PC-3 (cell line): ENCODE measurements around the gene MMRN1. TPM values are rescaled to one million over a fixed set of nuclear protein-coding genes. Genes with fewer than 3 reads are reported as not detected.

ENCODE experiments used
- ATAC-seq: fragments of 200-7000 bp; cut with Tn5 transposase; 2 replicates; pipeline ENCODE4 v1.9.1; 2020; ENCODE audit warnings: mild to moderate bottlenecking, moderate library complexity
- BruUV-seq: library from RNA; stranded (reverse); fragments of 400-500 nt; replicated peaks from 2 replicates; lab custom pipeline; 2021; lab: Mats Ljungman, UMichigan
- CTCF ChIA-PET: fragments of 300-600 bp; sonication (Branson Sonifier 250); formaldehyde crosslinking; loops from one replicate; lab custom pipeline; 2022; ENCODE audit warnings: antibody characterized with exemption; lab: Charles Lee
- POLR2A ChIA-PET: fragments of 300-600 bp; sonication (Branson Sonifier 250); formaldehyde crosslinking; loops from one replicate; lab custom pipeline; 2022; ENCODE audit warnings: antibody characterized with exemption; ENCODE audit not compliant: unreplicated experiment; lab: Charles Lee
- DNase-seq: peaks from one replicate; pipeline ENCODE4 v3.0.0-alpha.2; 2015
- H2AFZ ChIP-seq: fragments of 300-600 bp; sonication (generic); 2 replicates; pipeline ENCODE4 v1.6.0; 2016; ENCODE audit warnings: antibody characterized with exemption, low read length
- H3F3A ChIP-seq: fragments of 300-600 bp; sonication (generic); one replicate; pipeline ENCODE4 v1.6.0; 2017; ENCODE audit warnings: antibody characterized with exemption, low read length, control low read depth, mild to moderate bottlenecking; ENCODE audit not compliant: unreplicated experiment
- H3K27ac ChIP-seq: fragments of 300-600 bp; sonication (generic); 2 replicates; pipeline ENCODE4 v1.5.1; 2016; ENCODE audit warnings: mild to moderate bottlenecking, low read length
- H3K27me3 ChIP-seq: fragments of 300-600 bp; sonication (generic); 2 replicates; pipeline ENCODE4 v1.6.1; 2016; ENCODE audit warnings: low read length, mixed read lengths
- H3K36me3 ChIP-seq: fragments of 300-600 bp; sonication (generic); 2 replicates; pipeline ENCODE4 v1.6.1; 2016; ENCODE audit warnings: low read depth, mixed run types, low read length, mixed read lengths
- H3K4me1 ChIP-seq: fragments of 300-600 bp; sonication (generic); 2 replicates; pipeline ENCODE4 v1.5.1; 2016; ENCODE audit warnings: low read length; ENCODE audit not compliant: insufficient read depth
- H3K4me2 ChIP-seq: fragments of 300-600 bp; sonication (generic); 2 replicates; pipeline ENCODE4 v1.6.0; 2016; ENCODE audit warnings: low read length
- H3K4me3 ChIP-seq: fragments of 300-600 bp; sonication (generic); 2 replicates; pipeline ENCODE4 v1.5.1; 2016; ENCODE audit warnings: mild to moderate bottlenecking, low read length, mixed read lengths
- H3K79me2 ChIP-seq: fragments of 300-600 bp; sonication (generic); 2 replicates; pipeline ENCODE4 v1.6.1; 2017; ENCODE audit warnings: low read length, mixed read lengths
- H3K9ac ChIP-seq: fragments of 300-600 bp; sonication (generic); 2 replicates; pipeline ENCODE4 v1.6.0; 2016; ENCODE audit warnings: mild to moderate bottlenecking, low read length
- H3K9me2 ChIP-seq: fragments of 300-600 bp; sonication (generic); replicated peaks from 2 replicates; pipeline ENCODE4 v1.6.1; 2016; ENCODE audit warnings: mixed run types, low read length, mixed read lengths
- H3K9me3 ChIP-seq: fragments of 300-600 bp; sonication (generic); 2 replicates; pipeline ENCODE4 v1.6.1; 2016; ENCODE audit warnings: low read length, mixed read lengths
- H4K20me1 ChIP-seq: fragments of 300-600 bp; sonication (generic); 2 replicates; pipeline ENCODE4 v1.6.1; 2016; ENCODE audit warnings: low read length, mixed read lengths
- EZH2 ChIP-seq: fragments of 300-600 bp; sonication (generic); IDR thresholded peaks from one replicate; pipeline ENCODE4 v1.6.1; 2017; ENCODE audit warnings: antibody characterized with exemption, mild to moderate bottlenecking, low read length; ENCODE audit not compliant: unreplicated experiment
- EZH2phosphoT487 ChIP-seq: fragments of 300-600 bp; sonication (generic); IDR thresholded peaks from 2 replicates; pipeline ENCODE4 v1.6.1; 2018; ENCODE audit warnings: mild to moderate bottlenecking, antibody characterized with exemption, low read length, borderline replicate concordance
- intact Hi-C: fragments of 100-400 bp; cut with micrococcal nuclease; formaldehyde crosslinking; loops from 2 replicates; pipeline ENCODE4 v1.9.0; 2023
- total RNA-seq: library from RNA; depleted of rRNA; stranded (reverse); fragments of >200 nt; gene quantifications from 2 replicates; pipeline ENCODE4 v1.2.3, GENCODE V29; 2014
- TF ChIP-seq, protein P1 (sequence below): fragments of 300-600 bp; sonication (generic); conservative IDR thresholded peaks from 2 replicates; pipeline ENCODE4 v1.5.1; 2017; ENCODE audit warnings: antibody characterized with exemption, low read depth, mild to moderate bottlenecking, low read length

Gene MMRN1
- total RNA-seq, 1 experiment from 2014 or later, result 0.73 TPM

DNA sequence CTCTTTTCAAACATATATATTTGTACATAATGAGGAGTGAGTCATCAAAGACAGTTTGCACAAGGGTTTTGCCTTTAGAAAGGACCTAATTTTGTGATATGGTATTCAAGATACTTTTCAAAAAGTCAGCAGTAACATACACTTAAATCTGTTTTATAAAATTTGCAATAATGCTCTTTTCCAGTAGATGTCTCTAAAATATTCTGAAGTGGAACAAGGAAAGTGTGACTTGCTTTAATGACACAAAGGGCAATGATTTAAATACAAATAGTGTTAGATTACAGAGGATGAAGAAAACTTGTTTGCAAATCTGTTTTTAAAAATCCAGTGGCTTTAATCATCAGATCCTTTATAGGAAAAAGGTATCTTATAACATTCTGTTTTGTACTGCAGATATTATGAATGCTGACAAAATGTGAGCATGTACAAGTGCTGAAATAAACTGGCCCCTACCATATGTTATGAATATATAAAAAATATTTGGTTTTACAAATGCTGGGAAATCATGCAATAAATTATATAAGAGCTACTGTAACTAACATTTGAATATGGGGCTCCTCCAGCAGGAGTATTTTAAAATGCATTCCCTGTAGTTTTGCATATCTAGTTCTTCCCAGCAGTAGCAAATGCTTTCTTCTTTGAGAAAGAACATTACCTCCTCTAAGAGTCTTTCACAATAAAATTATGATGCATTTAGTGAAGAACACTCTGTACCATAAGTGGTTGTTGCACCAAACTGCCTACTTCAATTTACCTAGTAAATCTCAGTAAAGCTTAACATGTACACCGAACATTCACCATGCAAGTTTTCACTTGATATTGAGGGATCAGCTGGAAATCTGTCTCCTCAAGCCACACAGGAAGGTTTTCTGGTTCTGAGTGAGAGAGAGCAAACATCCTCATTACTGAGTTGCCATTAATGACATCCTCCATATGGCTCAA, 20.2 kb downstream of the MMRN1 start:
- Histone ChIP-seq H3K27ac (no peak overlapping the region), H3F3A (no peaks in the 10 kb centered on the region), H4K20me1 (no peaks in the 10 kb centered on the region), H3K27me3 (peaks cover 41% of the 10 kb centered on the region), H3K4me1 (no peaks in the 10 kb centered on the region), H3K36me3 (no peaks in the 10 kb centered on the region), H3K79me2 (no peaks in the 10 kb centered on the region), H2AFZ (no peak overlapping the region), H3K4me3 (no peak overlapping the region), H3K9me2 (no peaks in the 10 kb centered on the region), H3K4me2 (no peak overlapping the region), H3K9me3 (no peaks in the 10 kb centered on the region), H3K9ac (no peak overlapping the region)
- CTCF ChIA-PET, result no interaction called here
- DNase-seq, result peak; percentile 13
- POLR2A ChIA-PET, result interaction anchor here (0.7 kb wide), 1 partner anchor 306 kb away, joined by 4 read pairs; no protein-coding TSS in a partner anchor
- TF ChIP-seq EZH2 (no peak), EZH2phosphoT487 (no peak)
- TF ChIP-seq, protein P1, sequence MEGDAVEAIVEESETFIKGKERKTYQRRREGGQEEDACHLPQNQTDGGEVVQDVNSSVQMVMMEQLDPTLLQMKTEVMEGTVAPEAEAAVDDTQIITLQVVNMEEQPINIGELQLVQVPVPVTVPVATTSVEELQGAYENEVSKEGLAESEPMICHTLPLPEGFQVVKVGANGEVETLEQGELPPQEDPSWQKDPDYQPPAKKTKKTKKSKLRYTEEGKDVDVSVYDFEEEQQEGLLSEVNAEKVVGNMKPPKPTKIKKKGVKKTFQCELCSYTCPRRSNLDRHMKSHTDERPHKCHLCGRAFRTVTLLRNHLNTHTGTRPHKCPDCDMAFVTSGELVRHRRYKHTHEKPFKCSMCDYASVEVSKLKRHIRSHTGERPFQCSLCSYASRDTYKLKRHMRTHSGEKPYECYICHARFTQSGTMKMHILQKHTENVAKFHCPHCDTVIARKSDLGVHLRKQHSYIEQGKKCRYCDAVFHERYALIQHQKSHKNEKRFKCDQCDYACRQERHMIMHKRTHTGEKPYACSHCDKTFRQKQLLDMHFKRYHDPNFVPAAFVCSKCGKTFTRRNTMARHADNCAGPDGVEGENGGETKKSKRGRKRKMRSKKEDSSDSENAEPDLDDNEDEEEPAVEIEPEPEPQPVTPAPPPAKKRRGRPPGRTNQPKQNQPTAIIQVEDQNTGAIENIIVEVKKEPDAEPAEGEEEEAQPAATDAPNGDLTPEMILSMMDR, result peak; percentile 46; the same call in 1 of the 2 replicates
- ATAC-seq, result no peak
- no TSS peak for BruUV-seq
- intact Hi-C loops, result no loop called here

DNA sequence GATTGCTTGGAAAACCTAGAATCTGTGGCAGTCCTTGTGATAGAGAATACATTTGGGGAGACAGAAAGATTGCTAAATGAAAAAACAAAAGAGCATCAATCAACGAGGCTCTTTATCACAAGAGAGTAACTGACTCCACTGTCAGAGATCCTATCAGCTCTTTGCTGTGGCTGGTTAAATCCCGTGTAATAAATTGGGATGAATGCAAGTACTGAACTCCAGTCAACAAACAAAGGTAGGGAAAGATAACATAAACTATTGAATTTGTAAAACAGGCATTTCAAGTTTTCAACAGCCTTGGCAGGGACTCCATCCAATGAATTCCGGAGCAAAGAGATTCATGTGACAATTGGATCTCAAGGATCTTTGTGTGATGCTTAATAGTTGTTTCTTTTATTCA, 21.3 kb downstream of the MMRN1 start:
- DNase-seq (peak; percentile 58), ATAC-seq (no peak)
- TF ChIP-seq EZH2 (no peak), EZH2phosphoT487 (no peak)
- TF ChIP-seq, protein P1, result no peak
- H3K9ac ChIP-seq, result no peak overlapping the region
- no peaks in the 10 kb centered on the region for H3K36me3 ChIP-seq
- H3F3A ChIP-seq, result no peaks in the 10 kb centered on the region
- no peaks in the 10 kb centered on the region for H3K4me1 ChIP-seq
- BruUV-seq, result no TSS peak
- H3K79me2 ChIP-seq, result no peaks in the 10 kb centered on the region
- peaks cover 42% of the 10 kb centered on the region for H3K27me3 ChIP-seq
- ChIA-PET CTCF (no interaction called here), POLR2A (interaction anchor here (0.7 kb wide), 1 partner anchor 116 kb away, joined by 3 read pairs; no protein-coding TSS in a partner anchor)
- H3K9me3 ChIP-seq, result no peaks in the 10 kb centered on the region
- H3K27ac ChIP-seq, result no peak overlapping the region
- H4K20me1 ChIP-seq, result no peaks in the 10 kb centered on the region
- H2AFZ ChIP-seq, result no peak overlapping the region
- H3K9me2 ChIP-seq, result no peaks in the 10 kb centered on the region
- intact Hi-C loops, result no loop called here
- no peak overlapping the region for H3K4me2 ChIP-seq
- no peak overlapping the region for H3K4me3 ChIP-seq
